Subcutaneous abdominal adipose tissue (tissue), 5 donors: Measurements from ENCODE around the gene ZNF783.

Experiments used
- H3K27ac ChIP-seq: one replicate; pipeline ENCODE4 v1.7.0; 2013; ENCODE audit warnings: low read depth, mild to moderate bottlenecking, inconsistent platforms, low read length, moderate library complexity
- H3K27me3 ChIP-seq, 5 donors: one replicate each; pipeline ENCODE4 v1.7.0; 2013; ENCODE audit warnings: low read length in 5 of 5, inconsistent platforms in 1 of 5; ENCODE audit not compliant: control insufficient read depth in 5 of 5, insufficient read depth in 4 of 5
- H3K36me3 ChIP-seq, 5 donors: one replicate each; pipeline ENCODE4 v1.7.0; 2013; ENCODE audit warnings: low read length in 5 of 5; ENCODE audit not compliant: control insufficient read depth in 5 of 5, insufficient read depth in 5 of 5
- H3K4me1 ChIP-seq, 5 donors: one replicate each; pipeline ENCODE4 v1.7.0; 2013; ENCODE audit warnings: low read length in 5 of 5, mild to moderate bottlenecking in 3 of 5, moderate library complexity in 1 of 5; ENCODE audit not compliant: control insufficient read depth in 5 of 5, insufficient read depth in 5 of 5
- H3K4me3 ChIP-seq, 5 donors: one replicate each; pipeline ENCODE4 v1.7.0; 2013; ENCODE audit warnings: low read length in 5 of 5, low read depth in 1 of 5
- H3K9ac ChIP-seq, 5 donors: one replicate each; pipeline ENCODE4 v1.7.0; 2013; ENCODE audit warnings: low read length in 5 of 5, mild to moderate bottlenecking in 4 of 5, moderate library complexity in 3 of 5
- H3K9me3 ChIP-seq, 5 donors: one replicate each; pipeline ENCODE4 v1.7.0; 2013; ENCODE audit warnings: low read length in 5 of 5; ENCODE audit not compliant: control insufficient read depth in 5 of 5
- donor health status: healthy.
- donor health status: healthy.
- donor health status: healthy.
- donor health status: healthy.
- donor health status: healthy.

Gene ZNF783

DNA sequence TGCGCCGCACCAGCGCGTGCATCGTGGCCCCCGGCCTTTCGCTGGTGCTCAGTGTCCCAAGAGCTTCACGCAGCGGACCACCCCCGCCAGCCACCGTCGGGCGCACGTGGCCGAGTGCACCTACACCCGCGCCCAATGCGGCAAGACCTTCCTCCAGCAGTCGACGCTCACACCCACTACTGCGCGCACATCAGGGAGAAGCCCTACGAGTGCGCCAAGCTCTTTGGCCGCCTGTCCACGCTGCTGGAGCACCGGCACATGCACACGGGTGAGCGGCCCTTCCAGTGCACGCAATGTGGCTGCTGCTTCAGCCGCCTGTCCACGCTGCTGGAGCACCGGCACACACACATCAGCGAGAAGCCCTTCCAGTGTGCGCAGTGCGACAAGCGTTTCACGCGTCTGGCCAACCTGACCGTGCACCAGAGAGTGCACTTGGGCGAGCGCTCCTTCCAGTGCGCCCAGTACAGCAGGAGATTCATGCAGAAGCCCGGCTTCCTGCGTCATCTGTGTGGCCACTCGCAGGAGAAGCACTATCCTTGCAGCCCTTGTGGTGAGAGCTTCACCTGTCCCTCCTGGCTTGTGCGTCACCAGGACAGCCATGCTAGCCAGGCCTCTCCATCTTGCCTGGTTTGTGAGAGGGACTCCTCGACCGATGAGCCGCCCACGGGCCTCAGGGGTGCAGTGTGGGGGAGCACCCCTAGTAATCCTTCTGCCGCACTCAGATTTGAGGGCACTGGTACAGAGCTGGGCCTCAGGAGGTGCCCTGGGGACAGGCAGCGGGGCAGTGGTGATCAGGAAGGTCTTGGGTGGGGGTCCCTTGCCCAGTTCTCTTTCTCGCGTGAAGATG lies 32.9 kb downstream of the ZNF783 start:
- H3K27me3 ChIP-seq = no peaks in the 10 kb centered on the region
- no peak overlapping the region for H3K4me3 ChIP-seq
- no peaks in the 10 kb centered on the region for H3K4me1 ChIP-seq
- peaks cover 0 to 51% (median 41%) of the 10 kb centered on the region in 5 donors for H3K36me3 ChIP-seq
- no peak overlapping the region for H3K27ac ChIP-seq
- peaks cover 0 to 3% (median 0%) of the 10 kb centered on the region in 5 donors for H3K9me3 ChIP-seq
- H3K9ac ChIP-seq = no peak overlapping the region

DNA sequence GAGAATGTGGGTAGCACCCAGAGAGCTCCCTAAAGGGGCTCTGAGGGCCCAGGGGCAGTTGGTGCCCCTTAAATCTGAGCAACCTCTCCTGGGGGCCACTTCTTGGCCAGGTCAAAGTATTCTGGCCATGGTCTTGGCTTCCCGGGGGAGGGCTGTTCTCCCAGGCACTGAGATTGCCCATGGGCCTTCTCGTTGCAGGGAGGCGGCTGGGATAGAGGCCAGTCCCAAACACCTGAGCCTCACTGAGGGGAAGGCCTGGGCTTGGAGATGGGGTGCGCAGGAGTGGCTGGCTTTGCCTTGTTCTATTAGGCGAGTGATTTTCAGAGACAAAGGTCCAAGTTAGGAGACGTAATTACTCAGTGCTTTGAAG lies 33.5 kb downstream of the ZNF783 start:
- Histone ChIP-seq H3K27me3 (no peaks in the 10 kb centered on the region), H3K27ac (no peak overlapping the region), H3K9me3 (peaks cover 0 to 3% (median 0%) of the 10 kb centered on the region in 5 donors), H3K36me3 (peaks cover 0 to 47% (median 39%) of the 10 kb centered on the region in 5 donors), H3K4me1 (no peaks in the 10 kb centered on the region), H3K9ac (no peak overlapping the region), H3K4me3 (no peak overlapping the region)

GRCh38 chr7:149296368-149296767 lies 34.4 kb downstream of the ZNF783 start:
- Histone ChIP-seq H3K27ac (no peak overlapping the region), H3K4me1 (no peaks in the 10 kb centered on the region), H3K36me3 (peaks cover 0 to 41% (median 39%) of the 10 kb centered on the region in 5 donors), H3K9ac (no peak overlapping the region), H3K9me3 (peaks cover 0 to 3% (median 0%) of the 10 kb centered on the region in 5 donors), H3K27me3 (no peaks in the 10 kb centered on the region), H3K4me3 (no peak overlapping the region)

GRCh38 chr7:149297034-149297755 lies 35.2 kb downstream of the ZNF783 start:
- Histone ChIP-seq H3K27me3 (no peaks in the 10 kb centered on the region), H3K27ac (no peak overlapping the region), H3K4me1 (no peaks in the 10 kb centered on the region), H3K9ac (no peak overlapping the region), H3K9me3 (peaks cover 0 to 3% (median 0%) of the 10 kb centered on the region in 5 donors), H3K36me3 (peaks cover 0 to 39% (median 31%) of the 10 kb centered on the region in 5 donors), H3K4me3 (no peak overlapping the region)

DNA sequence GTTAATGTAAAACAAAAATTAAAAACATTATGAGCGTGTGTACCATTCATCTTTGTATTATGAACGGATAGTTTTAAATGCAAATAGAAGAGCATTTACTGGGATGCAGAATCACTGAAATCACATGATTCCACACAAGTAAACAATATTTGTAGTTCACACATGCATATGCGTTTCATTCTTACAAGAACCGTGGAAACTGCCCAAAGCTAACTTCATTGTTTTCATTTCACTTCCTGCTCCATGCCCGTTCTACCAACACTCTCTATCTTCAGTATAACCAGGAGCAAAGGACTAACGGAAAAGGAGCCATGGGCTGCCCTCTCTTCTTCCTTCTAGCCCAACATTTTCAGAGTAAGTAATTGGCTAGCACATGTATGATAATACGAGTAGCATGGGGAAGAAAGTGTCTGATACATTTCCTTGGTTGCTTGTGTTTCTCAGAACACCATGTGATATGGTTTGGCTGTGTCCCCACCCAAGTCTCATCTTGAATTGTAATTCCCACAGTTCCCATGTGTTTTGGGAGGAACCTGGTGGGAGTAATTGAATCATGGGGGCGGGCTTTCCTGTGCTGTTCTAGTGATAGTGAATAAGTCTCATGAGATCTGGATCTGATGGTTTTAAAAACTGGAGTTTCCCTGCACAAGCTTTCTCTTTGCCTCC lies 38.8 kb downstream of the ZNF783 start:
- H3K4me1 ChIP-seq = no peaks in the 10 kb centered on the region
- H3K9me3 ChIP-seq = peaks cover 0 to 3% (median 0%) of the 10 kb centered on the region in 5 donors
- H3K27ac ChIP-seq = no peak overlapping the region
- H3K27me3 ChIP-seq = no peaks in the 10 kb centered on the region
- peaks cover 0 to 4% (median 3%) of the 10 kb centered on the region in 5 donors for H3K36me3 ChIP-seq
- H3K4me3 ChIP-seq = no peak overlapping the region
- H3K9ac ChIP-seq = no peak overlapping the region

GRCh38 chr7:149302222-149302621 lies 40.2 kb downstream of the ZNF783 start:
- H3K27me3 ChIP-seq = no peaks in the 10 kb centered on the region
- H3K9ac ChIP-seq = no peak overlapping the region
- no peaks in the 10 kb centered on the region for H3K36me3 ChIP-seq
- no peak overlapping the region for H3K4me3 ChIP-seq
- H3K9me3 ChIP-seq = peaks cover 0 to 3% (median 0%) of the 10 kb centered on the region in 5 donors
- H3K4me1 ChIP-seq = no peaks in the 10 kb centered on the region
- H3K27ac ChIP-seq = no peak overlapping the region

- Histone ChIP-seq H3K27ac (no peak overlapping the region), H3K4me3 (no peak overlapping the region), H3K9ac (no peak overlapping the region), H3K36me3 (no peaks in the 10 kb centered on the region), H3K4me1 (no peaks in the 10 kb centered on the region), H3K27me3 (no peaks in the 10 kb centered on the region), H3K9me3 (peaks cover 0 to 3% (median 0%) of the 10 kb centered on the region in 5 donors)
These were observed 40.9 kb downstream of the ZNF783 start for GRCh38 chr7:149302865-149303264.

DNA sequence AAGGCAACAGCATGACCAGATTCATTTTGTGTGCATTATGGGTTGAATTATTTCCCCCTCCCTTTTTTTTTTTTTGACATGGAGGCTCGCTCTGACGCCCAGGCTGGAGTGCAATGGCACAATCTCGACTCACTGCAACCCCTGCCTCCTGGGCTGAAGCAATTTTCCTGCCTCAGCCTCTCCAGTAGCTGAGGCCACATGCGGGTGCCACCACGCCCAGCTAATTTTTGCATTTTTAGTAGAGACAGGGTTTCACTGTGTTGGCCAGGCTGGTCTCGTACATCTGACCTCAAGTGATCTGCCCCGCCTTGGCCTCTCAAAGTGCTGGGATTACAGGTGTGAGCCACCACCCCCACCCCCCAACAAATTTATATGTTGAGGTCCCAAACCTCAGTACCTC lies 42.0 kb downstream of the ZNF783 start:
- Histone ChIP-seq H3K9me3 (no peaks in the 10 kb centered on the region), H3K27ac (no peak overlapping the region), H3K27me3 (no peaks in the 10 kb centered on the region), H3K4me3 (no peak overlapping the region), H3K4me1 (no peaks in the 10 kb centered on the region), H3K9ac (no peak overlapping the region), H3K36me3 (no peaks in the 10 kb centered on the region)

GRCh38 chr7:149306854-149307253 lies 44.9 kb downstream of the ZNF783 start:
- H3K4me3 ChIP-seq = no peak overlapping the region
- H3K27me3 ChIP-seq = no peaks in the 10 kb centered on the region
- no peak overlapping the region for H3K9ac ChIP-seq
- H3K9me3 ChIP-seq = no peaks in the 10 kb centered on the region
- H3K27ac ChIP-seq = no peak overlapping the region
- no peaks in the 10 kb centered on the region for H3K4me1 ChIP-seq
- H3K36me3 ChIP-seq = no peaks in the 10 kb centered on the region
